OCI-LY3 (cell line): ENCODE results near the gene ZDHHC16.

Experiments
- EZH2phosphoT487 ChIP-seq: fragments of 200-600 bp; shearing (Covaris generic); IDR thresholded peaks from 2 replicates; pipeline ENCODE4 v1.6.1; 2018; ENCODE audit warnings: antibody characterized with exemption, mixed run types, low read depth
- TF ChIP-seq, protein P1 (sequence below): fragments of 200-600, 300-600 bp; sonication (generic); IDR thresholded peaks from 2 replicates; pipeline ENCODE4 v1.5.1; 2014; ENCODE audit warnings: antibody characterized with exemption, low read length, low read depth

- TF ChIP-seq, protein P1, sequence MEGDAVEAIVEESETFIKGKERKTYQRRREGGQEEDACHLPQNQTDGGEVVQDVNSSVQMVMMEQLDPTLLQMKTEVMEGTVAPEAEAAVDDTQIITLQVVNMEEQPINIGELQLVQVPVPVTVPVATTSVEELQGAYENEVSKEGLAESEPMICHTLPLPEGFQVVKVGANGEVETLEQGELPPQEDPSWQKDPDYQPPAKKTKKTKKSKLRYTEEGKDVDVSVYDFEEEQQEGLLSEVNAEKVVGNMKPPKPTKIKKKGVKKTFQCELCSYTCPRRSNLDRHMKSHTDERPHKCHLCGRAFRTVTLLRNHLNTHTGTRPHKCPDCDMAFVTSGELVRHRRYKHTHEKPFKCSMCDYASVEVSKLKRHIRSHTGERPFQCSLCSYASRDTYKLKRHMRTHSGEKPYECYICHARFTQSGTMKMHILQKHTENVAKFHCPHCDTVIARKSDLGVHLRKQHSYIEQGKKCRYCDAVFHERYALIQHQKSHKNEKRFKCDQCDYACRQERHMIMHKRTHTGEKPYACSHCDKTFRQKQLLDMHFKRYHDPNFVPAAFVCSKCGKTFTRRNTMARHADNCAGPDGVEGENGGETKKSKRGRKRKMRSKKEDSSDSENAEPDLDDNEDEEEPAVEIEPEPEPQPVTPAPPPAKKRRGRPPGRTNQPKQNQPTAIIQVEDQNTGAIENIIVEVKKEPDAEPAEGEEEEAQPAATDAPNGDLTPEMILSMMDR = no peak
- no peak for TF ChIP-seq EZH2phosphoT487
These were observed 1.8 kb upstream of the ZDHHC16 start for GRCh38 chr10:97444212-97444611.
